ENCODE results near the gene SYT14. TPM values are rescaled to one million over a fixed set of nuclear protein-coding genes. Genes with fewer than 3 reads are reported as not detected.
A peak's percentile ranks its signal among the peaks of the same experiment; 100 is the strongest.
"Not testable (repeated sequence)": the region's sequence is repeated elsewhere in the genome, so short reads cannot be mapped to it uniquely, and the experiment has no call there.

The SYT14 gene
- total RNA-seq, 1 donor from 2014 or later = not detected

DNA sequence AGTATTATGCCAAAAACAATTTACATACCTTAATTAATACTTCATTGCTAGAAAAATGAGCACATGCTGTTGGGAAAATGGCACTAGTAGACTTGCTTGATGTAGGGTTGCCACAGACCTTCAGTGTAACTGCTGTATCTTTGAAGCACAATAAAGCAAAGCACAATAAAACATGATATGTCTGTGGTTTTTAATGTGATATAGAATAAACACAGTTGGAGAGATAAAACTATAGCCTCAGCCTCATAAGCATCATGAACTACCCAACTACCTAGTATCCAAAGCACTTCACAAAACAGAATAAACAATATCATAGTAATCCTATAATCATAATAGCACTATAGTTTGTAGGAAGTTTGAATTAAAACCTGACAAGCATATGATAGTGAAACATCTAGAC is 143.5 kb downstream of the SYT14 start:
- ATAC-seq (no peak), DNase-seq (ENCODE audit: missing footprints) (no peak)
- intact Hi-C loops (cut with DNase I) = no loop called here

DNA sequence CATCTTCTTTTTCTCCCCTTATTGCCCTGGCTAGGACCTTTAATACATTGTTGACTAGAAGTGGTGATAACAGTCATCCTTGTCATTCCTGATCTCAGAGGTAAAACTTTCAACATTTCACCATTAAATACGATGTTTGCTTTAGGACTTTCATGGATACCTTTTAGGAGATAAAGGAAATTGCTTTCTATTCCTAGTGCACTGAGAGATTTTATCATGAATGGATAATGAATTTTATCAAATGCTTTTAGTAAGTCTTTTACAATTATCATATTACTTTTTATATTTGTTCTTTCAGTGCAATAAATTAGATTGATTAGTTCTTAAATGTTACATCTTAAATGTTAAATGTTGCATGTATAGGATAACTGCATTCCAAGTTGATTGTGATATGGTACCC is 147.3 kb downstream of the SYT14 start:
- intact Hi-C loops (cut with DNase I) = no loop called here

DNA sequence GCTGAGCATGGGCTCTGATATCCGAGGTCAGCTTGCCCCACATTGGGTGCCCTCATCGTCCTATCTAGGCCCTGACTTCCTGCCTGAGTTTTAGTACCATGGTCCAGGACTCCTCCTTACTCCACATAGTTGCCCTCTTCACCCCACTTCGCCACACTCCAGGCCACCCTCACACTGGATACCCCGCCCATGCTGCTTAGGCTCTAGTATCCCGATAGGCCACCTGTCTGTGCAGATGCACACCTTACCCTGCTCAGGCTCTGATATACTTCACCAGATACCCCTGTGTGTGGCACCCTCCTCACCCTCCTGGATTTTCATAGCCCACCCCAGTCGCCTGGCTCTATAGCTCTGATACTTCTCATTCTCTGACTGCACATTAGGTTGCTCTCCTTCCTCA is 149.0 kb downstream of the SYT14 start:
- DNase-seq (ENCODE audit: missing footprints) (no peak), ATAC-seq (no peak)
- intact Hi-C loops (cut with DNase I) = no loop called here

More for the DNA sequence above, 147.3 kb downstream of the SYT14 start:
- no peak for ATAC-seq
- no peak for DNase-seq (ENCODE audit: missing footprints)

DNA sequence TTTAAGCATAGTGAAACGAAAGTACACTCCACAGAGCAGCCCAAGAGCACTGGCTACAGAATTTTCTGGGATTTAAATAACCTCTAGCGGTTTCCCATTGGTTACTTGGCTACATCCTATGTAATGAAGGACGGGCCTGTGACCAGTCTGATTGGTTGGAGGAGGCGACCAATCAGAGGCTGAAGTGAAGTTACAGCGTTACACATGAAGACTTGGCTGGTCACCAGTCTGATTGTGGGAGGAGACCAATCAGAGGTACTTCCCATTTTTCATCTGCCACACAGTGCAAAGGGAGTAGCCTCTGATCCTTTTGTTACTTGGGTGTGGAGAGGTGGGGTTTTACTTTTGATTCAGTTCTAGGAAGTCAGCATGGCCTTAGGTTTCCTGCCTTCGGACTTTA is 151.8 kb downstream of the SYT14 start:
- DNase-seq (ENCODE audit: missing footprints) (no peak), ATAC-seq (no peak)
- intact Hi-C loops (cut with DNase I) = no loop called here

DNA sequence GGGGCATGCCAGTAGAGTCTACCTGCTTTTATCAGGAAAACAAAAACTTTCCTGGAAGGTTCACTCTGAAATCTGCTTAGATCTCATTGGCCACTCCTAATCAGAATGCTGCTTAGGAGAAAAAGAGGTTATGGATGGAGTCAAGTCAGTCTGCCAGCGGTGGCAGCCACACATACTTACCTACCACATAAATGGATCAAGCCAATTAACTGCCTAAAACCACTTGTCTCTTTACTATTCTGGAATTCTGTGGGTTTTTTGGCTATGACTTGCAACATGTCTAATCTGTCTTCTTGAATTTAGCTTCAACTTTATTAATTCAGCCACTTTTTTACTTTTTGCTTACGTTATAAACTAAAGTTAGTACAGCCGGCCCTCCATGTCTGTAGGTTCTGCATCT is 154.3 kb downstream of the SYT14 start:
- no peak for DNase-seq (ENCODE audit: missing footprints)
- ATAC-seq = no peak
- intact Hi-C loops (cut with DNase I) = no loop called here

DNA sequence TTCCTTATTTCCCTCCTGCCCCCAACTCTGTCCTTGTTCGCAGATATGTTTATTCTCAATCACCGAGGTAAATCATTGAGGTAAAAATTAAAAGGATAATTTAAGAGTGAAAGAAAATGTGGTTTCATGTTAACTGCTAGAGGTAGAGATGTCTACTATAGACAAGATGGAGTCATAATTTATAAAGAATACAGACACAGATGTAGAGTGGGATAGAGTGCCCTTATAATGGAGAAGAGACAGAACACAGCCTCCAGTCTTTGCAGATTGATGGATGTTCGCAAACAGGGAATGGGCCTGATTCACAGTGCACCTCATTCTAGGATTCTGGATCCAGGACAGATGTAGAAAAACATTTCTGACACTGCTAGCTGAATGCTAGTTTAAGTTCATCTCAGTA is 155.4 kb downstream of the SYT14 start:
- ATAC-seq (no peak), DNase-seq (ENCODE audit: missing footprints) (no peak)
- intact Hi-C loops (cut with DNase I) = no loop called here

DNA sequence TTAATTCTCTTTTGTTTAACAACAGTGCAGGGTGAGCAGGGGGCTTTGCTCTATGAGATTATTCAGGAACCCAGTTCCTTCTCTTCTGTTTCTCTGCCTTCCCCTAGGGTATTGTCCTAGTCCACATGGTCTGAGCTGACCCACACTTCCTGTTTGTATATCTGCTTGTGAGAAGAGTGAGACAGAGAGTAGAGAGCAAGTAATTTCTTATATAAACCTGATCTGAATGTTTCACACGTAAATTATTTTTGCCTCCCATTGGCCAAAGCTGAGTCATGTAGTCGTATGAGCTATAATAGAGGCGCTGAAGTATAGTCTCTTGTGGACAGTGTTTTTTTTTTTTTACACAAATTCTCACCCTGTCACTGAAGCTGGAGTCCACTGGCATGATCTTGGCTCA is 160.3 kb downstream of the SYT14 start:
- DNase-seq (ENCODE audit: missing footprints) = no peak
- ATAC-seq = no peak
- intact Hi-C loops (cut with DNase I) = no loop called here

DNA sequence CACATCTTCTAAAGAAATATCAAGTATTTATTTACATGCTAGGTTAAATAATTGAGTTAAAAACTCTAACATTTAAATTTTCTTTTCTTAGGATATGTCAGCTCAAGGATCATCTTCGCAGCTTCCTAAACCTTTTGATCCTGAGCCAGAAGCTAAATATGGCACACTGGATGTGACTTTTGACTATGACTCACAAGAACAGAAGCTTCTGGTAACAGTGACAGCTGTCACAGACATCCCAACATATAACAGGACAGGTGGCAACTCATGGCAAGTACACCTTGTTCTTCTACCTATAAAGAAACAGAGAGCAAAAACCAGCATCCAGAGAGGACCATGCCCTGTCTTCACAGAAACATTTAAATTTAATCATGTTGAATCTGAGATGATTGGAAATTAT is 161.9 kb downstream of the SYT14 start:
- no peak for DNase-seq (ENCODE audit: missing footprints)
- intact Hi-C loops (cut with DNase I) = no loop called here
- ATAC-seq = no peak

DNA sequence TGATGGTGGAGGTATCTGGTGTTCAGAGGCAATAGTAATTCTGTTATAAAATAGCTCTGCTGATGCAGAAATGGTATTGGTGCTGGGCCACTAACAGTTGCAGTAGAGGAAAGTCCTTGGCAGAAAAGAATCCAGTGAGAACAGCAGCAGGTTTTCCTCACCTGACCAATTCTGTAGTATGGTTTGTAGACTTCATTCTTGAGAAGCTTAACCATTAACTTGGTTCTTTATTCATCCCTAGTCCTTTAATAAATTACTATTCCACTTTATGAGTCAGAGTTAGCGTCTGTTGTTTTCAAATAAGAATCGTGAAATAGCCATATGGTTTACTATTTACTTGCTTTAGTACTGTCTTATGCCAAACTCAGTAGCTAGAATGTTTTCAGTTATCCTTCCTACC is 166.1 kb downstream of the SYT14 start:
- no peak for ATAC-seq
- DNase-seq (ENCODE audit: missing footprints) = no peak
- intact Hi-C loops (cut with DNase I) = no loop called here

DNA sequence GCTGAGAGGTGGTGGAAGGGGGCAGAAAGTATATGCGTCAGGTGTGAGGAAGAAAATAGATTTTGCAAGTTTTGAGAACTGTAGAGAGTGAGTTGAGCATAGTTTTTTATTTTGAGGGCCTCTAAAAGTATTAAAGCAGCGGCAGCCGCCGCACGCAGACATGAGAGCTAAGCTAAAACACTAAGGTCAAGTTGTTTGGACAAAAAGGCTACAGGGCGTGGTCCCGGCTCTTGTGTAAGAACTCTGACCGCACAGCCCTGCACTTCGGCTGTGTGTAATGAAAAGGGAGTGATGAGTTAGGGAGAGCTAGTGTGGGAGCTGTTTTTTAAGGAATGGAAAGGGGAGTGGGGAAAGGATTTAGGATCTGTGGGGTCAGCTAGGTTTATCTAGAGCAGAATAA is 174.9 kb downstream of the SYT14 start:
- DNase-seq (ENCODE audit: missing footprints); intact Hi-C loops (cut with DNase I); ATAC-seq: not testable (repeated sequence)

DNA sequence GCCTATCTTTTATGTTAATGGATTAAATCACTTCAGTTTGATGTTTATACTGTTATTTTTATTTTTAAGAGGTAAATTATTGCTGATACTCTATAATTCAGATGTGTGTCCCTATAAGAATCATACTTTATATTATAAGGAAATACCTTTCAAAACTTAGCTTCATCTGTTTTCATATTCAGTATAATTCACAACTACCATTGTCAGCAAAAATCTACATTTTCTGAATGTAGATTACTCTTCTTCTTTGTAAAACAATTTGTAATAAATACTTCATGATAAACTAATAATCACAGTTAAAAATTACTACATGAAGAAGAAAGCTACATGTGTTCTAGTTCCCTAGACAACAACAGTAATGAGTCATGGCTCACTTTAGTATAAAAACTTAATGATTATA is 179.2 kb downstream of the SYT14 start:
- no peak for DNase-seq (ENCODE audit: missing footprints)
- intact Hi-C loops (cut with DNase I) = no loop called here
- no peak for ATAC-seq

DNA sequence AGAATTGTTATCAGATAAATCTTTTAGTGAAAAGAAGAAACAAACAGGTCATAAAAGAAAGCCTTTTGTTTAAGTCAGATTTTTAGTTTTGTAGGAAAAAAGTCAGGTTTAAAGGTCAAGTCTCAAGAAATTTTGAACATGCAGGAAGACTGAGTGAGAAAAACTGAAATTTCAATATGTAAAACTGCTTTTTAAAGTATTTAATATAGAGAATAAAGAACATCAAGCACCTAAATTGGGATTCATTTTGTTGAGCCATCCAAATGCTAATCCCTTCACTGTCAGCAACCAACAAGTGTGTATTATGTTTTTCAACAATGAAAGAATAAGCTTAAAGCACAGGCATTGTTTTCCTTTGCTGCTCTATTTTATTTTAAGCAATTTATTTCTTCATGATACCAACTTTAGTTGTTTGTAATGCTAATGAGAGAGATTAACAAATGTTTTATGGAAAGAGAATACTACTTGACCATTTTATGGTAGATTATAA is 179.7 kb downstream of the SYT14 start:
- DNase-seq (ENCODE audit: missing footprints) = no peak
- ATAC-seq = no peak
- intact Hi-C loops (cut with DNase I) = no loop called here

DNA sequence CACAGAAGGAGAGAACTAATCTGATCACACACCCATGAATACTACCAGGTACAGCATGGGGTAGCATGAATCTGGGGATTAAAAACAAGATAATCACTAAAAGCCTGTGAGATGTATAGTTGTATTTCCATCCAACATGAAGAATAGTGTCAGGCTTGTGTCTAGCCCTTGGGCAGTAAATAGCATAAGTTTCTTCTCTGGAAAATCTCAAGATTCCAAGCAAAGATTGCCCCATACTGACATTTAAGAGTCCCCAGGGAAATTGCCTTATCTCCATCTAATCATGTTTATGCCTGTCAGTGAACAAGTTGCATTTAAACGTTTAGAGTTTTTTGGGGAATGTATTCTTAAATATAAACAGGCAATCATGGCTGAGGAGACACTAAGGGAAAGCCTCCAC is 185.4 kb downstream of the SYT14 start:
- ATAC-seq (no peak), DNase-seq (ENCODE audit: missing footprints) (no peak)
- intact Hi-C loops (cut with DNase I) = no loop called here

DNA sequence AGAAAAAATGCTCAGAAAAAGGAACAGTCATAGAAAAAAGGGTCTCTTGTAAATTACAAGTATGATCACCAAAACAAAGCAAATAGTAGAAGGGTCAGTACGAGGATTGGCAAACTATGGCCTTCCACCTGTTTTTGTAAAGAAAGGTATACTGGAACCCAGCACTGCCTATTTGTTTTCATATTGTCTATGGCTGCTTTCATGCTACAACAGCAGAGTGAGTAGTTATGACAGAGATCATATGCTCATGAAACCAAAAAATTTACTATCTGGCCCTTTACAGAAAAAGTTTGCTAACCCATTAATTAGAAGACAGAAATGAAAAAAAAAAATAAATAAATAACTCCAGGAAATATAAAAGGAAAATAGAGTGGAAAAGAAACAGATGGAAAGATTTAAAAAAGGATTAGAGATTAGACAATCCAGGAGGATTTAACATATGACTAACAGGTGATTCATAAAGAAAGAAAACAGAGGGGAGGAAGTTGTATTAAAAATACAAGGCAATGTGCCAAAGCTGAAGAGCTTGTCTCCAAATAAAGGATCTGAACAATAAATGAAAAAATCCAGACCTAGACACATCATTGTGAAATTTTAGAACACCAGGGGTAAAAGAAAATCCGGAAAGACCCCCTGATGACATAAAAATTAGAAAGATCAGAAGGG is 186.0 kb downstream of the SYT14 start:
- DNase-seq (ENCODE audit: missing footprints) (no peak), ATAC-seq (no peak)
- intact Hi-C loops (cut with DNase I) = no loop called here

DNA sequence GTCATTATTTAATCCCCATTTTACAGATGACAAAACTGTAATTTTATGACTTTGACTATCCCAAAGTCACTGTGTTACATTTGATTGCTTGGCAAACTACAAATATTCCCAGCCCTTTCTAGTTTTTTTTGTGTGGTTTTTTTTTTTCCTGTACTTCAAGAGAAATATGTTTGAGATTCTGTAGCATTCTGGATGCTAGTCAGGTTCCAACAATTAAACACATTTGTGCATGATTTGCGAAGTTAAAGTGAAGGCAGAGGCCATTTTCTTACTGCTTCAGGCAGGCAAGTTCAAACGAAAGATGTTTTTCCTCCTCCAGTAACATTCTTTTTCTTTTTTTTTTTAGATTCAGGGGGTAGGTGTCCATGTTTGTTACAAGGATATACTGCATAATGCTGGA is 186.7 kb downstream of the SYT14 start:
- ATAC-seq (no peak), DNase-seq (ENCODE audit: missing footprints) (no peak)
- intact Hi-C loops (cut with DNase I) = no loop called here

DNA sequence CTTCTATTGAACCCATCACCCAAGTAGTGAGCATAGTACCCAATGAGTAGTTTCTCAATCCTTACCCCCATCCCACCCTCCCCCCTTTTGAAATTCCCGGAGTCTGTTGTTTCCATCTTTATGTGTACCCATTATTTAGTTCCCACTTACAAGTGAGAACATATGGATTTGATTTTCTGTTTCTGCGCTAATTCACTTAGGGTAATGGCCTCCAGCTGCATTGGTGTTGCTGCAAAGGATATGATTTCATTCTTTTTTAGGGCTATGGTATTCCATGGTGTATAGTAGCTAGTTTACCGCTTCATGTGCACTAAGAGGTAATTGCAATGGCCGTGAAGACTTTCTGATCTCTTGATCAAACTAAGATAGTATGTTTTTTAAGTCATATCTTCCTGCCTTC is 187.1 kb downstream of the SYT14 start:
- no peak for DNase-seq (ENCODE audit: missing footprints)
- intact Hi-C loops (cut with DNase I) = no loop called here
- ATAC-seq = no peak

DNA sequence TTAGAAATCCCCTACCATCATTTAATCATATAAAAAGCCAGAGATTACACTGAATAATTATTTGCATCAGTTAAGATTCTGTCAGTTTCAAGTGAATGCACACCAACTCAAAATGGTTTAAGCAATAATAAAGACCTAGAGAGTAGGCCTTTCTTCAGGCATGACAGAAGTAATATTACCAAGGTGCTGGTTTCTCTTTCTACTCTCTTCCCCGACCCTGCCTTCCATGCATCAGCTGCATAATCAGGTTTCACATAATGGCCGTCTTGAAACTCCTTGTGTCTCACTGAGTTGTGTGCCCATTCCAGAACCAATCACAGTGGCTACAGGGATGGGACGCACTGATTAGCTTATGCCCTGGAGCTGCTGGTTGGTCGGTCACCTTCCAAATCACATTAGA is 191.1 kb downstream of the SYT14 start:
- intact Hi-C loops (cut with DNase I) = no loop called here
- DNase-seq (ENCODE audit: missing footprints) = no peak
- no peak for ATAC-seq

DNA sequence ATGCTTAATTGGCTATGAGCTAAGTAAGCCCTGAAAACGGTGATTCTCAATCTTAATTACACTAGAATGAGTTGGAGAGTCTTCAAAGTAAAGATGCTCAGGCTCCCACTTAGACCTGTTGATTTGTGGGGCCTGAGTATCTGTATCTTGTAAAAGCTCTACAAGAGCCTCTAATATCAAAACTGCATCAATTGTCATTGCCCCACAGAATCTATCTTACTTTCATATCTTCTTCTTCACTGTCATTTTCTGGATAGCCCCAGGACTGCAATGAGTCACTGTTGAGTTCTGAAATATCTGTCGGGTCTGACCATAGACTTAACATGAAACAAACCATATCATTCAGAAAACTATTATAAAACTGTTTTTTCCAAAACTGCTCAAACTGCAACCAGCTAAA is 191.7 kb downstream of the SYT14 start:
- no peak for ATAC-seq
- intact Hi-C loops (cut with DNase I) = no loop called here
- no peak for DNase-seq (ENCODE audit: missing footprints)

DNA sequence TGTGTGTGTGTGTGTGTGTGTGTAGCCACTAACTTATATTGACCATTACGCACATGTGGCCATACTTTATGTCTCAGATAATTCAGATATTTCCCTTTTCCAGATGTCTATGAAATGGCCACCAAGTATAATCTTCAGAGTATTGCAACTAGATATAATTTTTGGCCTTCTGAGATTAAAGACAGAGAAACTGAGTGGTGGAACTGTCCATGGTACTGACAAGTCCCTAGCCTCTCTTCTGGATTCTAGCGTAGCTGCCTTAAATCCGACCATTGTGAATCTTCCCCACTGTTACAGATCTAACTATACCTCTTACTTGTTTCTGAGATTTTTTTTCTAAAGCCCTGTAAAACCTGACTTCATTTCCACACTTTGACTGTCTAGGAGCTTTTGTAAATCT is 194.6 kb downstream of the SYT14 start:
- ATAC-seq = no peak
- no peak for DNase-seq (ENCODE audit: missing footprints)
- intact Hi-C loops (cut with DNase I) = no loop called here

DNA sequence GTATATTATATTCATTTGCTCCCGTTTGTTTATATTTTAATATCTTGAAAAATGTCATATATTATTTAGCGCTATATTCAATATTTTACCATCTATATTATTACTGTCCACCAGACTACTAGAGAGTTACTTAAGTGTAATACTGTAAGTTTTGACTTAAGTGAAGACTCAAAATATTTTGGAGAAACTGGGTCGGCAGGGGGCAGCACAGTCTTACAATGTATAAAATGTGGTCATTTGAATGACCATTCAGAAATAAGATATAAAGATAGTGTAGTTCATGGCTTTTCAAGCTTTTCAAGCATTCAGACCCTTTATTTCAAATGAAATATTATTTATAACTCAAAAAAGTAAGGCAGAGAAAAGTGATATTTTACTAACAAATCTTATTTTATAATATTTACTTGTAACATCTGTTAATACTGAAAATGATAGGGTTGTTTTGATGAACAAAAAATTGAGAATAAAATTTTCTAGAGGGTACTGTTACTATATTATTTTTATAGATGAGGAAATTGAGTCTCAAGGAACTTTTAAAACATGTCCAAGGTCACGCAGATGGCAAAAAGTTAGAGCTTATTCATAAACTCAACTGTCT is 205.5 kb downstream of the SYT14 start:
- peak; percentile 71 for DNase-seq (ENCODE audit: missing footprints)

DNA sequence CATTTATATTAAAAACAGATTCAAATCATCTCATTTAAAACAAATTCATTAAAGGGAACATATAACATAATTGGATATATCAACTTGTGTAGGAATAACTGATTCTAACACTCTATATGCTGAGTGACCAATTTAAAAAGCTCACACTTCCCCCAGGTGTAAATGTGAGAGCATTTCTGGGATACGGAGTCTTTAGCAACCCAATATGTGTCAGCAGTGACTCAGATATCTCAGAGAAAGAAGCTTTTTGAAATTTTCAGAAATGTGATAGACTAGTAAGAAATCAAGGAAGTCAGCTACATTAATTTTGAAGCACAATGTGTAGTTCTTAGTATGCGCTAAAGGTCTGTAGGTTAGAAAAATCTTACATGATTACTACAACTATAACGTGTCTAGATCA is 206.7 kb downstream of the SYT14 start:
- intact Hi-C loops (cut with DNase I) = no loop called here
- DNase-seq (ENCODE audit: missing footprints) (no peak), ATAC-seq (no peak)

More for the DNA sequence above, 205.5 kb downstream of the SYT14 start:
- ATAC-seq = no peak
- intact Hi-C loops (cut with DNase I) = loop anchor here (1.0 to 2.0 kb wide), 2 partner anchors 168 to 257 kb away; no protein-coding TSS in a partner anchor

Data from Right ventricle myocardium inferior (tissue), 1 donor.